Measurements from ENCODE around the gene AVEN. TPM values are rescaled to one million over a fixed set of nuclear protein-coding genes. Genes with fewer than 3 reads are reported as not detected.

Gene AVEN
- total and polyA plus RNA-seq, 2 of the 13 experiments (the other 11 are each of a cell fraction or from before 2014, with no cell fraction given): 4.4 to 17.5 TPM

- TF ChIP-seq, protein P1, sequence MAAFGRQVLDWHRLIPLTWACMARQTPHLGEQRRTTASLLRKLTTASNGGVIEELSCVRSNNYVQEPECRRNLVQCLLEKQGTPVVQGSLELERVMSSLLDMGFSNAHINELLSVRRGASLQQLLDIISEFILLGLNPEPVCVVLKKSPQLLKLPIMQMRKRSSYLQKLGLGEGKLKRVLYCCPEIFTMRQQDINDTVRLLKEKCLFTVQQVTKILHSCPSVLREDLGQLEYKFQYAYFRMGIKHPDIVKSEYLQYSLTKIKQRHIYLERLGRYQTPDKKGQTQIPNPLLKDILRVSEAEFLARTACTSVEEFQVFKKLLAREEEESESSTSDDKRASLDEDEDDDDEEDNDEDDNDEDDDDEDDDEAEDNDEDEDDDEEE (CRISPR knock-in tag; IDR thresholded peaks at IDR 0.05): no peak
- TF ChIP-seq RXRB (CRISPR knock-in tag; IDR thresholded peaks at IDR 0.05; ENCODE audit: borderline replicate concordance) (no peak), IKZF1 (IDR thresholded peaks at IDR 0.05) (no peak), ZNF552 (CRISPR knock-in tag; IDR thresholded peaks at IDR 0.05; ENCODE audit: borderline replicate concordance) (no peak), SALL1 (CRISPR knock-in tag; IDR thresholded peaks at IDR 0.05) (no peak), AHR (CRISPR knock-in tag; IDR thresholded peaks at IDR 0.05) (no peak), ZNF10 (CRISPR knock-in tag; IDR thresholded peaks at IDR 0.05; ENCODE audit: borderline replicate concordance, low read depth) (no peak), FOXO4 (CRISPR knock-in tag; conservative IDR thresholded peaks at IDR 0.05) (no peak), ZBTB8A (CRISPR knock-in tag; IDR thresholded peaks at IDR 0.05; ENCODE audit: borderline replicate concordance, low read depth) (no peak)
- TF ChIP-seq, protein P2, sequence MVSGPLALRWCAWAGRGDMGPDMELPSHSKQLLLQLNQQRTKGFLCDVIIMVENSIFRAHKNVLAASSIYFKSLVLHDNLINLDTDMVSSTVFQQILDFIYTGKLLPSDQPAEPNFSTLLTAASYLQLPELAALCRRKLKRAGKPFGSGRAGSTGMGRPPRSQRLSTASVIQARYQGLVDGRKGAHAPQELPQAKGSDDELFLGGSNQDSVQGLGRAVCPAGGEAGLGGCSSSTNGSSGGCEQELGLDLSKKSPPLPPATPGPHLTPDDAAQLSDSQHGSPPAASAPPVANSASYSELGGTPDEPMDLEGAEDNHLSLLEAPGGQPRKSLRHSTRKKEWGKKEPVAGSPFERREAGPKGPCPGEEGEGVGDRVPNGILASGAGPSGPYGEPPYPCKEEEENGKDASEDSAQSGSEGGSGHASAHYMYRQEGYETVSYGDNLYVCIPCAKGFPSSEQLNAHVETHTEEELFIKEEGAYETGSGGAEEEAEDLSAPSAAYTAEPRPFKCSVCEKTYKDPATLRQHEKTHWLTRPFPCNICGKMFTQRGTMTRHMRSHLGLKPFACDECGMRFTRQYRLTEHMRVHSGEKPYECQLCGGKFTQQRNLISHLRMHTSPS (CRISPR knock-in tag; IDR thresholded peaks at IDR 0.05; ENCODE audit: low read depth): no peak
- TF ChIP-seq, protein P3, sequence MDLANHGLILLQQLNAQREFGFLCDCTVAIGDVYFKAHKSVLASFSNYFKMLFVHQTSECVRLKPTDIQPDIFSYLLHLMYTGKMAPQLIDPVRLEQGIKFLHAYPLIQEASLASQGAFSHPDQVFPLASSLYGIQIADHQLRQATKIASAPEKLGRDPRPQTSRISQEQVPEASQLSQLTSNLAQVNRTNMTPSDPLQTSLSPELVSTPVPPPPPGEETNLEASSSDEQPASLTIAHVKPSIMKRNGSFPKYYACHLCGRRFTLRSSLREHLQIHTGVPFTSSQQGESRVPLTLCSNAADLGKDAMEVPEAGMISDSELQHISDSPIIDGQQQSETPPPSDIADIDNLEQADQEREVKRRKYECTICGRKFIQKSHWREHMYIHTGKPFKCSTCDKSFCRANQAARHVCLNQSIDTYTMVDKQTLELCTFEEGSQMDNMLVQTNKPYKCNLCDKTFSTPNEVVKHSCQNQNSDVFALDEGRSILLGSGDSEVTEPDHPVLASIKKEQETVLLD (CRISPR knock-in tag; IDR thresholded peaks at IDR 0.05; ENCODE audit: low read depth): no peak
Measured at GRCh38 chr15:34043813-34044212, 4.8 kb upstream of the AVEN start (continued).

Data from HepG2 (cell line).